ENCODE results near the gene SORCS2. TPM values are rescaled to one million over a fixed set of nuclear protein-coding genes. Genes with fewer than 3 reads are reported as not detected.

Gene SORCS2
- total RNA-seq, 1 experiment from 2014 or later = 0.06 TPM

DNA sequence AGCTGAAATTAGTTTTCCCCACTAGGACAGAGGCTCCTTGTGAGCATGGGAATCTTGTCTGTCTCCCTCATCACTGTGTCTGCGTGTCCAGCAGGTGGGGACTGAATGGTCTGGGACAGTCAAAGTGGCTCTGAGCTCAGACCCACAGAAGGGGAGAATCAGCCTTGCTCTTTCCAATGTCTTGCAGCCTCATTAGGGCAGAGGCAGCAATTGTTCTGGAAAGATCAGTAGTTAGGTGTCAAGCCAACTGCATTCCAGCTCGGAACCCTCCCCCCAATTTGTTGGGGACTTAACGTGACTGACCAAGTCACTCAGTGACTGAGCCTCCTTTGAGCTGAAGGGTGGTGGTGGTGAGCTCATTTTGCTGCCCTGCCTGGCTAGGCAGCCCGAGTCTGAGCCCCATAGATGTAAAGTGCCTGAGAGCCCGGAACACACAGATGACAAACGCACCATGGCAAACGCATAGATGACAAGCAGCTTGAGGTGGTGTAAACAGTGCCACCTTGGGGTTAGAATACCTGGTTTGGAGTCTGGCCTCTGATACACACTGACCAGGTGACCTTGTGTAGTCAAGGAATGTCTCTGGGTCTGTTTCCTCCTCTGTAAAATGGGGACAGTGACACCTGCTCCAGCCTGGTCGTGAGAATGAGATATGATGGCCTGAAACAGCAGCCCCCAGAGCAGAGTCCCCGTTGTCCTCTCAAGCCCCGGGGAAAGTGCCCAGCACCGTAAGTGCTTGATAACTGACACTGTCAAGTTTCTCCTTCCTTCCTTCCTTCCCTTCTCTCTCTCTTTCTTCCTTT, 2.7 kb upstream of the SORCS2 start:
- Histone ChIP-seq H3K27me3 (replicated peaks; ENCODE audit: insufficient read depth, low read depth, low read length, poor library complexity) (peaks cover 77% of the 10 kb centered on the region), H3K4me3 (ENCODE audit: low read depth, low read length, poor library complexity, severe bottlenecking) (no peak overlapping the region), H3K9me3 (ENCODE audit: low read depth, low read length, poor library complexity, severe bottlenecking) (no peaks in the 10 kb centered on the region), H3K36me3 (ENCODE audit: insufficient read depth, low read length, poor library complexity, severe bottlenecking) (no peaks in the 10 kb centered on the region), H3K4me1 (ENCODE audit: insufficient read depth, low read length, poor library complexity, severe bottlenecking) (peaks cover 12% of the 10 kb centered on the region), H3K27ac (ENCODE audit: low read depth, low read length, poor library complexity, severe bottlenecking) (no peak overlapping the region)
- intact Hi-C loops (cut with micrococcal nuclease; ENCODE audit: unreplicated experiment) = loop anchor here (5.0 kb wide), 1 partner anchor 148 kb away; no protein-coding TSS in a partner anchor
- TF ChIP-seq, protein P1, sequence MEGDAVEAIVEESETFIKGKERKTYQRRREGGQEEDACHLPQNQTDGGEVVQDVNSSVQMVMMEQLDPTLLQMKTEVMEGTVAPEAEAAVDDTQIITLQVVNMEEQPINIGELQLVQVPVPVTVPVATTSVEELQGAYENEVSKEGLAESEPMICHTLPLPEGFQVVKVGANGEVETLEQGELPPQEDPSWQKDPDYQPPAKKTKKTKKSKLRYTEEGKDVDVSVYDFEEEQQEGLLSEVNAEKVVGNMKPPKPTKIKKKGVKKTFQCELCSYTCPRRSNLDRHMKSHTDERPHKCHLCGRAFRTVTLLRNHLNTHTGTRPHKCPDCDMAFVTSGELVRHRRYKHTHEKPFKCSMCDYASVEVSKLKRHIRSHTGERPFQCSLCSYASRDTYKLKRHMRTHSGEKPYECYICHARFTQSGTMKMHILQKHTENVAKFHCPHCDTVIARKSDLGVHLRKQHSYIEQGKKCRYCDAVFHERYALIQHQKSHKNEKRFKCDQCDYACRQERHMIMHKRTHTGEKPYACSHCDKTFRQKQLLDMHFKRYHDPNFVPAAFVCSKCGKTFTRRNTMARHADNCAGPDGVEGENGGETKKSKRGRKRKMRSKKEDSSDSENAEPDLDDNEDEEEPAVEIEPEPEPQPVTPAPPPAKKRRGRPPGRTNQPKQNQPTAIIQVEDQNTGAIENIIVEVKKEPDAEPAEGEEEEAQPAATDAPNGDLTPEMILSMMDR (conservative IDR thresholded peaks at IDR 0.05; ENCODE audit: low read depth, low read length) = no peak
- TF ChIP-seq EZH2 (IDR thresholded peaks at IDR 0.05; ENCODE audit: borderline replicate concordance, low read depth, low read length, poor library complexity, severe bottlenecking) = no peak
- CTCF ChIA-PET = interaction anchor here (0.6 kb wide), 1 partner anchor 241 kb away, joined by 3 read pairs; no protein-coding TSS in a partner anchor
- POLR2A ChIA-PET (ENCODE audit: low non-redundant PET) = no interaction called here
- DNase-seq (ENCODE audit: low spot score) = no peak
- BruUV-seq (replicated peaks) = no TSS peak

DNA sequence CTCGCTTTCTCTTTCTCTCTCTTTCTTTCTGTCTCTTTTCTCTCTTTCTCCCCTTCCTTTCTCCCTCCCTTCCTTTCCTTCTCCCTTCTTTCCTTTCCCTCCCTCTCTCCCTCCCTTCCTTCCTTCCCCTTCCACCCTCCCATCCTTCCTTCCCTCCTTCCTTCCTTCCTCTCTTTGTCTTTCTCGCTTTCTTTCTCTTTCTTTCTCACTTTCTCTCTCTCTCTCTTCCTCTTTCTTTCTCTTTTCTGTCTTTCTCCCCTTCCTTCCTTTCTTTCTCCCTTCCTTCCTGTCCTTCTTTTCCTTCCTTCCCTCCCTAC, 2.1 kb upstream of the SORCS2 start:
- peaks cover 12% of the 10 kb centered on the region for H3K4me1 ChIP-seq (ENCODE audit: insufficient read depth, low read length, poor library complexity, severe bottlenecking)
- H3K4me3 ChIP-seq (ENCODE audit: low read depth, low read length, poor library complexity, severe bottlenecking) = no peak overlapping the region
- no peaks in the 10 kb centered on the region for H3K36me3 ChIP-seq (ENCODE audit: insufficient read depth, low read length, poor library complexity, severe bottlenecking)
- intact Hi-C loops (cut with micrococcal nuclease; ENCODE audit: unreplicated experiment) = loop anchor here (5.0 kb wide), 1 partner anchor 147 kb away; no protein-coding TSS in a partner anchor
- no peak for DNase-seq (ENCODE audit: low spot score)
- ChIA-PET CTCF (interaction anchor here (0.6 kb wide), 1 partner anchor 240 kb away, joined by 3 read pairs; no protein-coding TSS in a partner anchor), POLR2A (ENCODE audit: low non-redundant PET) (no interaction called here)
- no TSS peak for BruUV-seq (replicated peaks)
- H3K9me3 ChIP-seq (ENCODE audit: low read depth, low read length, poor library complexity, severe bottlenecking) = no peaks in the 10 kb centered on the region
- TF ChIP-seq EZH2 (IDR thresholded peaks at IDR 0.05; ENCODE audit: borderline replicate concordance, low read depth, low read length, poor library complexity, severe bottlenecking) = no peak
- TF ChIP-seq, protein P1 (conservative IDR thresholded peaks at IDR 0.05; ENCODE audit: low read depth, low read length) = no peak
- peaks cover 82% of the 10 kb centered on the region for H3K27me3 ChIP-seq (replicated peaks; ENCODE audit: insufficient read depth, low read depth, low read length, poor library complexity)
- no peak overlapping the region for H3K27ac ChIP-seq (ENCODE audit: low read depth, low read length, poor library complexity, severe bottlenecking)

DNA sequence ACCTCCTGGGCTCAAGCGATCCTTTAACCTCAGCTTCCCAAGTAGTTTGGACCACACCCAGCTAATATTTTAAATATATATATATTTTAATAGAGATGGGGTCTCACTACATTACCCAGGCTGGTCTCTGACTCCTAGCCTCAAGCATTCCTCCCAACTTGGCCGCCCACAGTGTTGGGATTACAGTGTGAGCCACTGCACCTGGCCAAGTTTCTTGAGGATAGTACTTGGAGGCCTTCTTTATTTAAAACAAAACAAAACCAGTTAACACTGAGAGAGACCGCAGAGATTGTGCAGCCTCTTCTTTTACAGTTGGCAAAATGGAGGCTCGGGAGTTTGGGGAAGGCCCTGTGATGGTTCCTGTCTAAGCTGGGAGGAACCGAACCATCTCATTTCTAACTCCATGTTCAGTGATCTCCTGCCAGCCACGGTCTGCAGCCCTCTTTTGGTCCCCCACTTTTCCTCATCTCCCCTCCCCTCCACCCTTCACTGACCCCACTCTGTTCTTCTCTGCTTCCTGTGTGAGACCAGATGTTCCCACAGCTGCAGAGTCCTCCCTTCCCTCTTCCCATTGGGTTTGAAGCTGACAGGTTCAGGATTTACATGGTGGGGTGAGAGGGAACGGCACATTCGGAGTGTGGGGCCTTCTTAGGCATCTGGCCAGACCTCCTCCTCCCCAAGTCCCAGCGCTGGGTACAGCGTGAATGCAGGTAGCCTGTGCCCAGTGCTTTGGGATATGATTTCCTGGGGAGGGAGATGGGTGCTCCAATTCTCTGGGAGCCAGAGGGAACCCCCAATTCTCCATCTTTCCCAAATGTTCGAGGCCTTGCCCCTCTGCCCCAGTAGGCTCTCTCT, 1.4 kb upstream of the SORCS2 start:
- no peak overlapping the region for H3K27ac ChIP-seq (ENCODE audit: low read depth, low read length, poor library complexity, severe bottlenecking)
- no peak overlapping the region for H3K4me3 ChIP-seq (ENCODE audit: low read depth, low read length, poor library complexity, severe bottlenecking)
- intact Hi-C loops (cut with micrococcal nuclease; ENCODE audit: unreplicated experiment) = loop anchor here (5.0 kb wide), 1 partner anchor 146 kb away; no protein-coding TSS in a partner anchor
- DNase-seq (ENCODE audit: low spot score) = no peak
- no TSS peak for BruUV-seq (replicated peaks)
- ChIA-PET CTCF (no interaction called here), POLR2A (ENCODE audit: low non-redundant PET) (no interaction called here)
- peaks cover 12% of the 10 kb centered on the region for H3K4me1 ChIP-seq (ENCODE audit: insufficient read depth, low read length, poor library complexity, severe bottlenecking)
- no peaks in the 10 kb centered on the region for H3K9me3 ChIP-seq (ENCODE audit: low read depth, low read length, poor library complexity, severe bottlenecking)
- TF ChIP-seq EZH2 (IDR thresholded peaks at IDR 0.05; ENCODE audit: borderline replicate concordance, low read depth, low read length, poor library complexity, severe bottlenecking) = no peak
- TF ChIP-seq, protein P1 (conservative IDR thresholded peaks at IDR 0.05; ENCODE audit: low read depth, low read length) = no peak
- peaks cover 89% of the 10 kb centered on the region for H3K27me3 ChIP-seq (replicated peaks; ENCODE audit: insufficient read depth, low read depth, low read length, poor library complexity)
- no peaks in the 10 kb centered on the region for H3K36me3 ChIP-seq (ENCODE audit: insufficient read depth, low read length, poor library complexity, severe bottlenecking)

Data from A673 (cell line).